Measurements from ENCODE around the gene BROX.
"Not testable (repeated sequence)": the region's sequence is repeated elsewhere in the genome, so short reads cannot be mapped to it uniquely, and the experiment has no call there.

The BROX gene

GRCh38 chr1:222712253-222713090 lies at the start of gene BROX, which contains the start of gene AIDA:
Gene BROX, plus strand, starts transcription at chr1:222712564. Its CDS starts 3,136 bp downstream, at chr1:222715700.
Gene AIDA, minus strand, starts transcription at chr1:222712491. Its CDS starts 174 bp downstream, at chr1:222712317.
- peak; percentile 90 to 98 (median 92) for DNase-seq (ENCODE audit: low read depth in 3 of 3)

GRCh38 chr1:222663431-222663934 lies 48.9 kb upstream of the BROX start:
- DNase-seq (ENCODE audit: low read depth in 3 of 3): no peak

- no peak for DNase-seq (ENCODE audit: low read depth in 3 of 3)
Observed at GRCh38 chr1:222665964-222666363, 46.4 kb upstream of the BROX start.

- not testable (repeated sequence) for DNase-seq (ENCODE audit: low read depth in 3 of 3)
Observed at GRCh38 chr1:222668184-222668583, 44.2 kb upstream of the BROX start.

GRCh38 chr1:222669107-222669506 lies 43.3 kb upstream of the BROX start:
- DNase-seq (ENCODE audit: low read depth in 3 of 3): not testable (repeated sequence)

GRCh38 chr1:222670110-222670509 lies 42.3 kb upstream of the BROX start:
- no peak for DNase-seq (ENCODE audit: low read depth in 3 of 3)

- no peak for DNase-seq (ENCODE audit: low read depth in 3 of 3)
Observed at GRCh38 chr1:222680080-222680479, 32.3 kb upstream of the BROX start.

- no peak for DNase-seq (ENCODE audit: low read depth in 3 of 3)
Observed at GRCh38 chr1:222691016-222691415, 21.3 kb upstream of the BROX start.

GRCh38 chr1:222694927-222695326 lies 17.4 kb upstream of the BROX start:
- no peak for DNase-seq (ENCODE audit: low read depth in 3 of 3)

- DNase-seq (ENCODE audit: low read depth in 3 of 3): no peak
Observed at GRCh38 chr1:222696741-222697140, 15.6 kb upstream of the BROX start.

- DNase-seq (ENCODE audit: low read depth in 3 of 3): no peak
Observed at GRCh38 chr1:222697203-222697602, 15.2 kb upstream of the BROX start.

- DNase-seq (ENCODE audit: low read depth in 3 of 3): no peak
Observed at GRCh38 chr1:222697826-222698225, 14.5 kb upstream of the BROX start.

- DNase-seq (ENCODE audit: low read depth in 3 of 3): no peak
Observed at GRCh38 chr1:222702210-222702609, 10.2 kb upstream of the BROX start.

- DNase-seq (ENCODE audit: low read depth in 3 of 3): no peak
Observed at GRCh38 chr1:222704260-222704659, 8.1 kb upstream of the BROX start.

GRCh38 chr1:222706815-222707214 lies 5.5 kb upstream of the BROX start:
- DNase-seq (ENCODE audit: low read depth in 3 of 3): no peak

- DNase-seq (ENCODE audit: low read depth in 3 of 3): no peak
Observed at GRCh38 chr1:222709700-222710153, 2.6 kb upstream of the BROX start.

- DNase-seq (ENCODE audit: low read depth in 3 of 3): peak; percentile 26 to 52 (median 46)
Observed at GRCh38 chr1:222711319-222712252, 778 bp upstream of the BROX start.

GRCh38 chr1:222713091-222713961 lies 962 bp downstream of the BROX start:
- DNase-seq (ENCODE audit: low read depth in 3 of 3): peak; percentile 70 to 86 (median 71)

GRCh38 chr1:222716393-222716792 lies 4.0 kb downstream of the BROX start:
- no peak for DNase-seq (ENCODE audit: low read depth in 3 of 3)

GRCh38 chr1:222728746-222729145 lies 16.4 kb downstream of the BROX start:
- no peak for DNase-seq (ENCODE audit: low read depth in 3 of 3)

GRCh38 chr1:222730866-222731265 lies 18.5 kb downstream of the BROX start:
- DNase-seq (ENCODE audit: low read depth in 3 of 3): no peak

Data from stimulated activated CD4-positive, alpha-beta T cell treated with anti-CD3 and anti-CD28 coated beads, TNF-alpha, amount 100 ng/mL, for 4 hours (primary cell).